NCI-H524 (cell line): ENCODE results near the gene SLC10A1.
"Not testable (repeated sequence)": the region's sequence is repeated elsewhere in the genome, so short reads cannot be mapped to it uniquely, and the experiment has no call there.

Source experiments
- DNase-seq, 2 experiments: peaks; one replicate each; lab custom pipeline; 2025; lab: John Stamatoyannopoulos, UW

Gene SLC10A1

GRCh38 chr14:69769623-69770022 lies 27.4 kb downstream of the SLC10A1 start:
- DNase-seq = no peak

- no peak for DNase-seq
Measured at GRCh38 chr14:69768873-69769272, 28.2 kb downstream of the SLC10A1 start.

- DNase-seq = peak; percentile 93 to 98
Measured at GRCh38 chr14:69767369-69767999, 29.6 kb downstream of the SLC10A1 start.

GRCh38 chr14:69766984-69767368 lies 30.1 kb downstream of the SLC10A1 start, which contains the start of gene SRSF5:
Gene SRSF5 (plus strand): TSS chr14:69767142. CDS start chr14:69768157, 1,015 bp downstream.
- peak; percentile 99 to 100 for DNase-seq

- DNase-seq = no peak
Measured at GRCh38 chr14:69763761-69764510, 33.1 kb downstream of the SLC10A1 start.

GRCh38 chr14:69760810-69761209 lies 36.2 kb downstream of the SLC10A1 start:
- DNase-seq = no peak

GRCh38 chr14:69756298-69756697 lies 40.7 kb downstream of the SLC10A1 start:
- DNase-seq = no peak

DNA sequence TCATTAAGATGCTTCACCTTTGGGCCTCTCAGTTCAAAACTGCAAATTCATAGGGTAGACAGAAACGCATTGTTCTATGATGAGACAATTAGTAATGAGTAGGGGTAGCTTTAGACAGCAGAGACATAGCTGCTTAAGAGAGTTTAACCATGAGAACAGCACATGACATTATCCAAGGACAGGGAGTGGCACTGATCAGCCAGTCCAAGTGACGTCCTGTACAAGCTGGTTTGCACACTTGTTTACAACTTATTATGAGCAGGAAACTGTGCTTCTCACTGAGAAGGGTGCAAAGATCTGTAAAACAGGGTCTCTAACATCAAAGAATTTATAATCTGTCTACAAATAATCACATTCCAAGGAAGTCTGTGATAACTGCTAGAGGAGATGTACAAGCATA lies 41.3 kb downstream of the SLC10A1 start:
- DNase-seq = no peak

GRCh38 chr14:69755296-69755695 lies 41.7 kb downstream of the SLC10A1 start:
- no peak for DNase-seq

DNA sequence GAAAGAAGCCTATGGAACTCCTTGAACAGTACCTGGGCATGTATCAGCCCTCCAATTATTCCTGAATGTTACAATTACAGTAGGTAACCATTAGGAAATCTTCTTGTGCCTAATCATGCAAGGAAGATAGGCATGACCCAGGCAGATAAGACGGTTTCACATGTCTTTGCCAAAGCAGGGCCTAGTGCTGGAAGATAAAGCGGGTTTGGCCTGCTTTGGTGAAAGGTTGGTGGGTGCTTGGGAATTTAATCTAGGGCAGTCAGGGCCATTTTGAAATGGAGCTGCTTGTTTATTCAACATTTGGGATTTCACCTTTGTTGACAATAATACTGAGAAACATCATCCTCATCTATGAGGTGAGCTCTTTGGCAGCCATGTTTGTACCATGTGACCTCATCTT lies 42.6 kb downstream of the SLC10A1 start:
- DNase-seq = no peak

DNA sequence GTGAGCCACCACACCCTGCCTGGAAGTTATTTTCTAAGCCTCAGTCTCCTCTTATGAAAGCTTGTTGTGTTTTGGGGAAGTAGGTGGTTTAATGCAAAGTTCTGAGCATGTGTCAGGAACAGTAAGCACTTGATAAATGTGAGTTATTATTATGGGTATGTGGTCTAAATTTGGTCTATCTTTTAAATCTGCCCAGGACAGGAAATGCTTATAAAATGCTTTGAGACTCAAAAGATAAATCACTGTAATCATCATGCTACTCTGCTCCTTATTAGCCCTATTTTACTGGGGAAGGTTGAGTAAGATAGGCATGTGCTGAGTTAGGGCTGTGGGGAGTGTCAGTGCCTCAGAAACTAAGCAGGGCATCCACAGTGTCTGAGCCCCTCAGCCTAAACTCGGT lies 43.2 kb downstream of the SLC10A1 start:
- no peak for DNase-seq

GRCh38 chr14:69752773-69753172 lies 44.3 kb downstream of the SLC10A1 start:
- DNase-seq = no peak

GRCh38 chr14:69750495-69750894 lies 46.5 kb downstream of the SLC10A1 start:
- DNase-seq = peak in 1 of 2 experiments; percentile 63

DNA sequence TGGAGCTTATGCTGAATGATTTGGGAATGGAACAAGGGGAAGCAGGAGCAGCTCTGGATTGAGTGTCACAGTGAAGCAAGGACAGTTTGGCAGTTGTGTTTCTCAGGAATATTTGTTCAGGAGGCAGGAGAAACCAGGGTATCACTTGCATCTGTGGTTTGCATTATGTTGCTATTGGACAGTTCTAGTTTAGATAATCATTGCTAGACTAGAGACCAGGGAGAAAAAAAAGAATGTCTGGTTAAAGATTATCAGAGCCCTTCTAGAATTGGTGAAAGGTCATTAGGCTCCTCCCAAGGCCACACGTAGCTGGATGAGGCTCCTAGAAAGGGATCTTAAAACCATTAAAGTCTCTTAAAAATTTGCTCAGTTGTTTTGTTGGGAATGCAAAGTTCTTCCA lies 47.1 kb downstream of the SLC10A1 start:
- DNase-seq = no peak

DNA sequence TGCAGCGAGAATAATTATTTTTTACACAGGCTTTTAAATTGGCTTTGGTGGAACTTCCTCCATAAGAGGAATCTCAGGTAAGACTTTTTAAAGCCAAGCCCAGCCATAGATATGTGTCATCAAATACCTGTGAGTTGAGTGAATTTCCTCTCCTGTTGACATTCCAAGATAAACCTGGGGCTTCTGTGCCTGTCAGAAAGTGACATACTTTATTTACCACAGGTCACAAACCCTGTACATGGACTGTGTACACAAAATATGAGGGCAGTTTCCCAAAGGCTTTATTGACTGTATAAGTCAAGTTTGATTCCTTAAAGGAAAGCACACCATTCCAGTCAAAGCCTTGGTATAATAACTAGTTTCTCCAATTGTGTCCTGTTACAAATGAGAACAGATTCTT lies 56.0 kb downstream of the SLC10A1 start:
- DNase-seq = no peak

DNA sequence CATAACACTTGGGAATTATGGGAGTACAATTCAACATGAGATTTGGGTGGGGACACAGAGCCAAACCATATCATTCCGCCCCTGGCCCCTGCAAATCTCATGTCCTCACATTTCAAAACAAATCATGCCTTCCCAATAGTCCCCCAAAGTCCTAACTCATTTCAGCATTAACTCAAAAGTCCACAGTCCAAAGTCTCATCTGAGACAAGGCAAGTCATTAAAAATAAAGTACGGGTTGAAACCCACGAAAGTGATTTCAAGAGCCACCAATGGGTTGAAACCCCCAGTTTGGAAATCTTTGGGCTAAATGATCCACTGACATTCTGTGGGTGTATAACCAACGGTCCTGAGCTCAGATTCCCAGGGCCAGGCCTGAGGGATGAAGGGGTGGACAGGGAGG lies 60.6 kb downstream of the SLC10A1 start:
- DNase-seq = not testable (repeated sequence)

- not testable (repeated sequence) for DNase-seq
Measured at GRCh38 chr14:69731919-69732598, 65.0 kb downstream of the SLC10A1 start.

DNA sequence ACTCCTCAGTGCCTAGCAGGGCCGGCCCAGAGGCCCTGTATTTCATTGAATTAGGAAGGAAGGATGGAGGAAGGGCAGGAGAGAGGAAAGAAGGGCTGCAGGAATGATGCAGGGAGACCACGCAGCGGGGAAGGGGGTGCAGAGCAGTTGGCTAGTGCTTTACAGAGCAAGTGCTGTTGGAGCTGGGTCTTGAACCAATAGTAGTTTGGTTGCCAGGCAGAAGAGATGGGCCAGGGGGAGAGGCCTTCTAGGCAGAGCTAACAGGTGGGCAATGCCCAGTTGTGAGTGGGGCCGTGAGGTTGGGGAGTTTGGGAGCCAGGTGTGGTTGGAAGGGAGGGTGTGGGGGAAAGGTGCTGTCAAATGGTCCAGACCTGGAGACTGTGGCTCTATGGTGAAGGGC lies 69.2 kb downstream of the SLC10A1 start:
- DNase-seq = no peak

GRCh38 chr14:69726761-69727511 lies 70.1 kb downstream of the SLC10A1 start:
- DNase-seq = peak; percentile 89 to 90
